Choroid plexus epithelial cell (primary cell): ENCODE data around the gene KLHL29.

Source experiments
- DNase-seq: peaks from one replicate; pipeline ENCODE4 v3.0.0-alpha.2; 2010; ENCODE audit warnings: low read depth
- H3K4me3 ChIP-seq: 2 replicates; pipeline ENCODE4 v1.5.1; 2011; ENCODE audit warnings: low read depth, mild to moderate bottlenecking, control low read depth, low read length, moderate library complexity
- CTCF ChIP-seq: conservative IDR thresholded peaks from 2 replicates; pipeline ENCODE4 v1.5.1; 2011; ENCODE audit warnings: low read depth, mild to moderate bottlenecking, control low read depth, inconsistent platforms, low read length, moderate library complexity

Gene KLHL29

GRCh38 chr2:23509103-23509502 is 124.1 kb downstream of the KLHL29 start:
- no peak overlapping the region for H3K4me3 ChIP-seq
- TF ChIP-seq CTCF: no peak
- DNase-seq: no peak

GRCh38 chr2:23509596-23510292 is 124.8 kb downstream of the KLHL29 start:
- TF ChIP-seq CTCF: no peak
- H3K4me3 ChIP-seq: no peak overlapping the region
- no peak for DNase-seq

DNA sequence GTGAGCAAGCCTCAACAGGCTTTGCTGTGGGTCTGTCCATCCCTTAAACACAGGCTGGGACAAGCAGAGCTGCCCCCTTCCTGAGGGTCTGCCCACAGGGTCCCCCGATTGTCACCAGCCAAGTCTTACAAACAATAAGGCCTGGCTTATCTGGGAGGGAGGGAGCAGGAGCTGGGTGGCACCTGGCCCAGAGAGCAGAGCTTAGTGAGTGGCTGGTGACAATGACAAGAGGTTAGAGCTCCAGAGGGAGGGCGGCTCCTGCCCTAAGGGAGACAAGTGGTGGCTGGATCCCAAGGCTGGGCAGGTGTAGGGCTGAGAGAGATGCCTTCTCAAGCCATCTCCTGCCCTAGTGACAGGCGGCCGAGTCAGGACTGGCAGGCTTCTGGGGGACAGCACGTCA is 125.5 kb downstream of the KLHL29 start:
- no peak overlapping the region for H3K4me3 ChIP-seq
- no peak for DNase-seq
- no peak for TF ChIP-seq CTCF

GRCh38 chr2:23512778-23513177 is 127.8 kb downstream of the KLHL29 start:
- H3K4me3 ChIP-seq: no peak overlapping the region
- TF ChIP-seq CTCF: no peak
- DNase-seq: no peak

DNA sequence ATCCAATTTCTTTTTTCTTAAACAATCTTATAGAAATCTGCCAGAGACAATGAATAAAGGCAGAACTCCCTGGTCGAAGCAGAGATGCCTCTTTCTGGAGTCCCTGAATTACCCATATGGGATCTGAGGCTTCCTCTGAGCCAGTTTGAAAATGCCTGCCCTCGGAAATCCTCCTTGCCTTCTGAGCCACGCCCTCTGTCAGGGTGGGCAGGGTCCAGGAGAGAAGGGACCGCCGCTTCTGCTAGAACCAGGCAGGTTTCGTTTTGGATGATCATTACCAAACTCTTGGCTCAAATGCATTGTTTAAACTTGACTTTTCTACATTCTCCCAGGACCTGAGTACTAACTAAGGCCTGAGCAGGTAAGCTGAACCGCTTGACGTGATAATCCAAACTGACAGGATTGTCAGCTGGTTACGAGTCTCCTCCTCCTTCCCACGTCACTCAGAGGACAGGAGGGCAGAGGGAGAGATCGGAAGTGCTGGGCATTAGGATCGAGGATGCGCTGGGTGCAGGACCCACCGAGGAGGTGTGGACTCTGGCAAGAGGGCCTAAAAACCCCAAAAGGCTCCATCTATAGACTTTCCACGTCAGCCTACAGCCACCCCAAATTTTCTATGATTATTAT is 128.4 kb downstream of the KLHL29 start:
- H3K4me3 ChIP-seq: no peak overlapping the region
- no peak for DNase-seq
- no peak for TF ChIP-seq CTCF

DNA sequence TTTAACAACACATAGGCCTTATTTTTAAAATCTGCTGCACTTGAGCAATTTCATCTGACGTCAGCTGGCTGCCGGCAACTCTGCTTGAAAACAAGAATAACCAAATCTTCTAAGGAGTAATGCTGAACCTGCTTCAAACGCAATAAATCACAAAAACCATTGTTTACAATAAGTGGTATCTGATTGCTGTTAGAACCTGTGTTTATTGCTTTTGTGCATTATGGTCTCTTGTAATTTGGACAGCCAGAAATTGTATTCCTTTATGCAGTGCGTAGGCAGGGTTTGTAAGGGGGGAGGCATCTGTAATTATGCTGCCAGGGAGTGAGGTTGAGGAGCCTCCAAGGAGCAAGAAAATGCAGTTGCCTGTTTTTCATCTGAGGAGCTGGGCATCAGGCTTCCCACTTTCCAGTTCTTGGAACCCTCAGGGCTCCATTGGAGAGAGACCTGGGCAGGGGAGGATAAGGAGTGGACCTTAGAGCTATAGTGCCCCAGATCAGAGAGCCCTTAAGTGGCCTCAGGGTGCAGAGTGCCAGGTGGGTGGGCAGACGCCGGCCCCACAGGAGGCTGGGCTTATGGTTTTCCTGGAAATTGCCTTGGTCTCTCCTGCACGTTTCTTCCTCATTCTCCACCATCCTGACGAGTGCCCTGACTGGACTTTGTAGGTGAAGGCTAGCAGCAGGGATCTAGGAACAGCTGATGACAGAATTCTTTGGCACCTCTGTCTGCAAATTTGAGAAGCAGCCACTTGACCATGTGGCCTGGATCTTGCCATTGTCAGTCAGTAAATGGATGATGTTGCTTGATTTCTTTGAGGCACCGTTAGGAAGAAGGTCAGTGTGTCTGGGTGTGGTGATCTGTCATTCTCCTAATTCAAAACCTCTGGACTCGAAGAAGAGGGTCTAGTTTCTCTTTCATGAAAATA is 129.2 kb downstream of the KLHL29 start:
- no peak for DNase-seq
- no peak overlapping the region for H3K4me3 ChIP-seq
- TF ChIP-seq CTCF: no peak
